SK-N-MC (cell line): ENCODE results near the gene KLHL36.

Experiments used
- EZH2 ChIP-seq: fragments of 200-600 bp; sonication (generic); IDR thresholded peaks from one replicate; pipeline ENCODE4 v1.6.1; 2017; ENCODE audit warnings: antibody characterized with exemption
- FOXP2 ChIP-seq: optimal IDR thresholded peaks from 2 replicates; pipeline ENCODE3; 2011; ENCODE audit warnings: mild to moderate bottlenecking, moderate library complexity; ENCODE audit not compliant: insufficient read depth; ENCODE audit errors: extremely low read length, control extremely low read depth
- POLR2AphosphoS5 ChIP-seq: IDR thresholded peaks from 2 replicates; pipeline ENCODE4 v1.6.1; 2012; ENCODE audit warnings: mild to moderate bottlenecking, low read depth, low read length, borderline replicate concordance

DNA sequence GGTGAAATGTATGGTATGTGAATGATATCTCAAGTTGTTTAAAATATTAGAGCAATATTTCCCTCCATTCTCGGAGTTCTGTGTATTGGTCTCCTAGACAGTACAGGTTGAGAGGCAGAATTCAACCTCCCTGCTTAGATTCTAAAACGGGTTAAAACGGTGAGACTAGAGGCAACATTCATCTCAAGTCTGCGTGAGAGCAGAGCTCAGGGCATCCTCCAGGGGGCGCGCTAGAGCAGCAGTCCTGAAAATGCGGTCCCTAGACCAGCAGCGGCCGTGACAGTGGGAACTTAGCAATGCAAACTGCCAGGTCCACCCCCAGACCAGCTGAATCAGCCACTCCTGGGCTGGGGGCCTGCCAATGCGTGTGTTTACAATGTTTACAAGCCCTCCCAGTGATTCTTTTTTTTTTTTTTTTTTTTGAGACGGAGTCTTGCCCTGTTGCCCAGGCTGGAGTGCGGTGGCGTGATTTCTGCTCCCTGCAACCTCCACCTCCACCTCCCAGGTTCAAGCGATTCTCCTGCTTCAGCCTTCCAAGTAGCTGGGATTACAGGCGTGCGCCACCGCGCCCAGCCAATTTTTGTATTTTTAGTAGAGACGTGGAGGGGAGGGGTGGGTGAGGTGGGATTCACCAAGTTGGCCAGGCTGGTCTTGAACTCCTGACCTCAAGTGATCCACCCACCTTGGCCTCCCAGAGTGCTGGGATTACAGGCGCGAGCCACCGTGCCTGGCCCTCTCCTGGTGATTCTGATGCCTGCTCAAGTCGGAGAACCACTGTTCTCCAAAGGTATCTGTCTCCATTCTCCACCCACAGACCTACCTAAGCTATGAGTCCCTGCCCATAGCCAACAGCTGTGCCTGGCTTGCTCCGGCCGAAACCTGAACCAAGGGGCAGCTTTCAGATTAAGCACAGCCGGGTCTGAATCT is 24.2 kb downstream of the KLHL36 start:
- no peak for TF ChIP-seq EZH2
- no peak for TF ChIP-seq POLR2AphosphoS5
- TF ChIP-seq FOXP2, result no peak
